Measurements from ENCODE around the gene ULBP2.
"Not testable (repeated sequence)": the region's sequence is repeated elsewhere in the genome, so short reads cannot be mapped to it uniquely, and the experiment has no call there.

ULBP2 gene

GRCh38 chr6:149938571-149939355 is 3.1 kb upstream of the ULBP2 start:
- H3K36me3 ChIP-seq (ENCODE audit: insufficient read depth, insufficient read length, low read length): no peaks in the 10 kb centered on the region
- no peaks in the 10 kb centered on the region for H3K4me1 ChIP-seq (ENCODE audit: insufficient read depth, insufficient read length)
- no peaks in the 10 kb centered on the region for H3K9me3 ChIP-seq (ENCODE audit: insufficient read depth, low read length)
- no peak for DNase-seq (ENCODE audit: low read depth, low spot score)
- peak overlapping the region; percentile 61 for H3K9ac ChIP-seq (ENCODE audit: insufficient read length, low read depth)
- H3K4me3 ChIP-seq (ENCODE audit: insufficient read length, low read depth): peak overlapping the region; percentile 24
- TF ChIP-seq ZNF274 (IDR thresholded peaks at IDR 0.05; ENCODE audit: low read depth, low read length) (no peak), SUZ12 (IDR thresholded peaks at IDR 0.05; ENCODE audit: extremely low read depth, insufficient read depth, insufficient read length) (peak; percentile 75)
- peaks cover 96% of the 10 kb centered on the region for H3K27me3 ChIP-seq (ENCODE audit: insufficient read depth, insufficient read length)

- H3K9me3 ChIP-seq (ENCODE audit: insufficient read depth, low read length): no peaks in the 10 kb centered on the region
- peaks cover 96% of the 10 kb centered on the region for H3K27me3 ChIP-seq (ENCODE audit: insufficient read depth, insufficient read length)
- H3K36me3 ChIP-seq (ENCODE audit: insufficient read depth, insufficient read length, low read length): no peaks in the 10 kb centered on the region
- no peak for DNase-seq (ENCODE audit: low read depth, low spot score)
- H3K4me1 ChIP-seq (ENCODE audit: insufficient read depth, insufficient read length): no peaks in the 10 kb centered on the region
- no peak overlapping the region for H3K4me3 ChIP-seq (ENCODE audit: insufficient read length, low read depth)
- H3K9ac ChIP-seq (ENCODE audit: insufficient read length, low read depth): no peak overlapping the region
- TF ChIP-seq YY1 (IDR thresholded peaks at IDR 0.05; ENCODE audit: insufficient read depth, insufficient read length) (no peak), SUZ12 (IDR thresholded peaks at IDR 0.05; ENCODE audit: extremely low read depth, insufficient read depth, insufficient read length) (no peak), ZNF274 (IDR thresholded peaks at IDR 0.05; ENCODE audit: low read depth, low read length) (no peak)
Observed at GRCh38 chr6:149939356-149939648, 2.5 kb upstream of the ULBP2 start.

- no peak overlapping the region for H3K9ac ChIP-seq (ENCODE audit: insufficient read length, low read depth)
- no peaks in the 10 kb centered on the region for H3K4me1 ChIP-seq (ENCODE audit: insufficient read depth, insufficient read length)
- TF ChIP-seq SUZ12 (IDR thresholded peaks at IDR 0.05; ENCODE audit: extremely low read depth, insufficient read depth, insufficient read length): no peak
- peaks cover 88% of the 10 kb centered on the region for H3K27me3 ChIP-seq (ENCODE audit: insufficient read depth, insufficient read length)
- no peaks in the 10 kb centered on the region for H3K36me3 ChIP-seq (ENCODE audit: insufficient read depth, insufficient read length, low read length)
- H3K9me3 ChIP-seq (ENCODE audit: insufficient read depth, low read length): no peaks in the 10 kb centered on the region
- H3K4me3 ChIP-seq (ENCODE audit: insufficient read length, low read depth): no peak overlapping the region
- no peak for DNase-seq (ENCODE audit: low read depth, low spot score)
Observed at GRCh38 chr6:149939909-149940671, 1.7 kb upstream of the ULBP2 start.

- no peaks in the 10 kb centered on the region for H3K36me3 ChIP-seq (ENCODE audit: insufficient read depth, insufficient read length, low read length)
- no peak for DNase-seq (ENCODE audit: low read depth, low spot score)
- no peak overlapping the region for H3K9ac ChIP-seq (ENCODE audit: insufficient read length, low read depth)
- H3K9me3 ChIP-seq (ENCODE audit: insufficient read depth, low read length): no peaks in the 10 kb centered on the region
- TF ChIP-seq YY1 (IDR thresholded peaks at IDR 0.05; ENCODE audit: insufficient read depth, insufficient read length) (no peak), ZNF274 (IDR thresholded peaks at IDR 0.05; ENCODE audit: low read depth, low read length) (no peak), SUZ12 (IDR thresholded peaks at IDR 0.05; ENCODE audit: extremely low read depth, insufficient read depth, insufficient read length) (no peak)
- no peaks in the 10 kb centered on the region for H3K4me1 ChIP-seq (ENCODE audit: insufficient read depth, insufficient read length)
- no peak overlapping the region for H3K4me3 ChIP-seq (ENCODE audit: insufficient read length, low read depth)
- H3K27me3 ChIP-seq (ENCODE audit: insufficient read depth, insufficient read length): peaks cover 83% of the 10 kb centered on the region
Observed at GRCh38 chr6:149940672-149940982, 1.2 kb upstream of the ULBP2 start.

- H3K27me3 ChIP-seq (ENCODE audit: insufficient read depth, insufficient read length): peaks cover 68% of the 10 kb centered on the region
- TF ChIP-seq YY1 (IDR thresholded peaks at IDR 0.05; ENCODE audit: insufficient read depth, insufficient read length) (no peak), SUZ12 (IDR thresholded peaks at IDR 0.05; ENCODE audit: extremely low read depth, insufficient read depth, insufficient read length) (no peak), ZNF274 (IDR thresholded peaks at IDR 0.05; ENCODE audit: low read depth, low read length) (no peak)
- H3K9me3 ChIP-seq (ENCODE audit: insufficient read depth, low read length): no peaks in the 10 kb centered on the region
- H3K9ac ChIP-seq (ENCODE audit: insufficient read length, low read depth): no peak overlapping the region
- DNase-seq (ENCODE audit: low read depth, low spot score): no peak
- H3K4me1 ChIP-seq (ENCODE audit: insufficient read depth, insufficient read length): no peaks in the 10 kb centered on the region
- H3K36me3 ChIP-seq (ENCODE audit: insufficient read depth, insufficient read length, low read length): no peaks in the 10 kb centered on the region
- peak overlapping the region; percentile 49 for H3K4me3 ChIP-seq (ENCODE audit: insufficient read length, low read depth)
Observed at GRCh38 chr6:149942461-149942829, 631 bp downstream of the ULBP2 start.

GRCh38 chr6:149943321-149943720 is 1.5 kb downstream of the ULBP2 start:
- H3K36me3 ChIP-seq (ENCODE audit: insufficient read depth, insufficient read length, low read length); H3K9ac ChIP-seq (ENCODE audit: insufficient read length, low read depth); H3K4me1 ChIP-seq (ENCODE audit: insufficient read depth, insufficient read length); DNase-seq (ENCODE audit: low read depth, low spot score); H3K9me3 ChIP-seq (ENCODE audit: insufficient read depth, low read length); H3K4me3 ChIP-seq (ENCODE audit: insufficient read length, low read depth): not testable (repeated sequence)
- peaks cover 62% of the 10 kb centered on the region for H3K27me3 ChIP-seq (ENCODE audit: insufficient read depth, insufficient read length)

GRCh38 chr6:149945276-149945675 is 3.5 kb downstream of the ULBP2 start:
- peaks cover 50% of the 10 kb centered on the region for H3K27me3 ChIP-seq (ENCODE audit: insufficient read depth, insufficient read length)
- not testable (repeated sequence) for H3K4me1 ChIP-seq (ENCODE audit: insufficient read depth, insufficient read length)

GRCh38 chr6:149946631-149947030 is 4.8 kb downstream of the ULBP2 start:
- H3K9me3 ChIP-seq (ENCODE audit: insufficient read depth, low read length); DNase-seq (ENCODE audit: low read depth, low spot score); H3K9ac ChIP-seq (ENCODE audit: insufficient read length, low read depth); H3K36me3 ChIP-seq (ENCODE audit: insufficient read depth, insufficient read length, low read length); H3K4me1 ChIP-seq (ENCODE audit: insufficient read depth, insufficient read length); H3K4me3 ChIP-seq (ENCODE audit: insufficient read length, low read depth): not testable (repeated sequence)
- H3K27me3 ChIP-seq (ENCODE audit: insufficient read depth, insufficient read length): peaks cover 50% of the 10 kb centered on the region

More at GRCh38 chr6:149945276-149945675, 3.5 kb downstream of the ULBP2 start:
- not testable (repeated sequence) for DNase-seq (ENCODE audit: low read depth, low spot score); H3K9ac ChIP-seq (ENCODE audit: insufficient read length, low read depth); H3K9me3 ChIP-seq (ENCODE audit: insufficient read depth, low read length); H3K4me3 ChIP-seq (ENCODE audit: insufficient read length, low read depth); H3K36me3 ChIP-seq (ENCODE audit: insufficient read depth, insufficient read length, low read length)

- peaks cover 50% of the 10 kb centered on the region for H3K27me3 ChIP-seq (ENCODE audit: insufficient read depth, insufficient read length)
- not testable (repeated sequence) for H3K9me3 ChIP-seq (ENCODE audit: insufficient read depth, low read length); DNase-seq (ENCODE audit: low read depth, low spot score); H3K9ac ChIP-seq (ENCODE audit: insufficient read length, low read depth); H3K4me3 ChIP-seq (ENCODE audit: insufficient read length, low read depth); H3K36me3 ChIP-seq (ENCODE audit: insufficient read depth, insufficient read length, low read length); H3K4me1 ChIP-seq (ENCODE audit: insufficient read depth, insufficient read length)
Observed at GRCh38 chr6:149947533-149947932, 5.7 kb downstream of the ULBP2 start.

Data from NT2/D1 (cell line).